Muscle of leg (tissue), 11 donors: Measurements from ENCODE around the gene ALLC. TPM values are rescaled to one million over a fixed set of nuclear protein-coding genes. Genes with fewer than 3 reads are reported as not detected.
A peak's percentile ranks its signal among the peaks of the same experiment; 100 is the strongest.

ENCODE experiments used
- DNase-seq: peaks from one replicate; pipeline ENCODE4 v3.0.0; 2013
- H3K27ac ChIP-seq: one replicate; pipeline ENCODE4 v1.5.1; 2013; ENCODE audit warnings: mild to moderate bottlenecking, low read length, control low read depth
- H3K27me3 ChIP-seq: one replicate; pipeline ENCODE4 v1.6.1; 2013; ENCODE audit warnings: low read length; ENCODE audit not compliant: control insufficient read depth, insufficient read depth
- H3K36me3 ChIP-seq: one replicate; pipeline ENCODE4 v1.6.1; 2013; ENCODE audit warnings: low read length; ENCODE audit not compliant: control insufficient read depth, insufficient read depth
- H3K4me1 ChIP-seq: one replicate; pipeline ENCODE4 v1.6.1; 2013; ENCODE audit warnings: low read length; ENCODE audit not compliant: control insufficient read depth, insufficient read depth
- H3K4me3 ChIP-seq: one replicate; pipeline ENCODE4 v1.5.1; 2013; ENCODE audit warnings: low read length, control low read depth
- H3K9me3 ChIP-seq: replicated peaks from 2 replicates; pipeline ENCODE4 v1.6.1; 2013; ENCODE audit warnings: low read depth, low read length; ENCODE audit not compliant: control insufficient read depth
- WGBS: methylation state at CpG from one replicate; pipeline ENCODE4 v1.1.5; 2013; ENCODE audit warnings: missing lambda C conversion rate; ENCODE audit not compliant: insufficient coverage; 5-methylcytosine and 5-hydroxymethylcytosine counted together
- polyA plus RNA-seq, 8 donors: library from polyadenylated mRNA; unstranded; fragments of 120-200 nt; gene quantifications; one replicate each; pipeline versions ENCODE4 v1.2.1 to v1.2.3, GENCODE V29; 2013; ENCODE audit warnings: inconsistent platforms in 1 of 8, low replicate concordance in 1 of 8; ENCODE audit not compliant: insufficient read length in 8 of 8, insufficient read depth in 1 of 8
- total RNA-seq: library from RNA; stranded (reverse); fragments of 120-200 nt; gene quantifications from one replicate; pipeline ENCODE4 v1.2.4, GENCODE V29; 2013

Gene ALLC
- total and polyA plus RNA-seq, 9 donors: 0.09 TPM; not detected in 8

DNA sequence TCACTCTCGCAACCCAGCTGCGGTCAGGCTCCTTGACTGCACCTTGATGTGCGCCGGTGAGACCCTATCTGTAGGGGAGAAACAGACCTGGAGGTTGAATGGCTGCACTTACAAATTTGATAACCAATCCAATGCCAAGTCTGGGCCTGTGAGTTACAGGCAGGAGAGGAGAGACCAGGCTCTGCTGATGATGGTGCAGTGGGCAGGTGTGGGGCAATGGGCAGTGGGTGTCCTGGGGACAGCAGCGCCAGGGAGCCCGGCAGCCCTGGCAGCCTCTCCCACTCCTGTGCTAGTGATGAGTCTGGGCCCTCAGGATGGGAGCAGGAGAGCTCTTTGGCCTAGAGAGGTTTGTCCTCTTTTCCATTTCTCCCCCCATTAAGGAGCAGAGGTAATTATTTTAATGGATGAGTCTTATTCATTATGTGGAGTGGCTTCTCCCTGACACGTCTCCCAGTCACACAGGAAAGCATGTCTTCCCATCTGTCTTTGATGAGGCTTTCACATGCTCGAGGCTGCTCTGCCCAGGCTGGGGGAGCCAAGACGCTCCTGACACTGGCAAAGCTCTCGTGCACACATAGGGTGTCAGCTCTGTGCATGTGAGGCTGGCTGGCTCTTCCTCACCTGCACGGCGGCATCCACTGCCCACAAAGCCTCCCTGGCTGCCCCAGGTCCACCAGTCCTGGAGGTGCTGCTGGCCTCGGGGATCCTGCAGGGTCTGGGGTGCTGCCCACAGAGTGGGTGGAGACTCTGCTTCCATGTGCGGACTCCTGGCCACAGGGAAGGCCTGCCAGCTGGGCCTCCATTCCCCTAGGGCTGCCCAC lies 10.0 kb upstream of the ALLC start:
- H3K4me3 ChIP-seq: no peak overlapping the region
- peaks cover 15% of the 10 kb centered on the region for H3K4me1 ChIP-seq
- no peak overlapping the region for H3K27ac ChIP-seq
- no peaks in the 10 kb centered on the region for H3K36me3 ChIP-seq
- no peaks in the 10 kb centered on the region for H3K9me3 ChIP-seq
- H3K27me3 ChIP-seq: no peaks in the 10 kb centered on the region
- no peak for DNase-seq
- 73% methylated on average over 8 of the region's 14 CpGs for WGBS

DNA sequence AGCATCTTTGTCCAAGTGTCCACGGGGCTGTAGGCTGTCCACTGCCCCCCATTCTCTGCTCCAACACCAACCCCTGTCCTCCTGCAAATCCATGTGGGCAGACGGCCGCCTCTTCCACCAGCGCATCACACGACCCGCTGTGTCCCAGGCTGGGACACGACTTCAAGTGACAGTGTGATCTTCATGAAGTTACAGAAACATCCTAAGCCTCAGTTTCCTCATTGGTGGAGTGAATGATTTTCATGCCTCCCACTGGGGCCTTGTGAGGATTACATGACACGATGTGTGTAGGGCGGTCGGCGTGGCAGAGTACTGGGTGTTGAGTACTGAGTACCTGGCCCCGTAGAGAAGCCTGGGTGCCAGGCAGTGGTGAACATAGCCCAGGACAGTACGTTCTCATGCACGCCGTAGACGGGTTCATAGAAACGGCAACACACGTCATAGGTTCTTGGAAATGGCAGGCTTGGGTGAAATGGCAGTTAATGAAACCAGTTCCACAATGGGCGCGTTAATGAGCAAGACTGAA lies 9.3 kb upstream of the ALLC start:
- DNase-seq: no peak
- H3K4me3 ChIP-seq: no peak overlapping the region
- peaks cover 15% of the 10 kb centered on the region for H3K4me1 ChIP-seq
- no peak overlapping the region for H3K27ac ChIP-seq
- H3K9me3 ChIP-seq: no peaks in the 10 kb centered on the region
- 92% methylated on average over 14 of the region's 20 CpGs for WGBS
- H3K27me3 ChIP-seq: no peaks in the 10 kb centered on the region
- H3K36me3 ChIP-seq: no peaks in the 10 kb centered on the region

GRCh38 chr2:3649581-3649980 lies 8.4 kb upstream of the ALLC start:
- H3K36me3 ChIP-seq: no peaks in the 10 kb centered on the region
- peaks cover 15% of the 10 kb centered on the region for H3K4me1 ChIP-seq
- H3K27ac ChIP-seq: no peak overlapping the region
- 67% methylated on average over 15 of the region's 16 CpGs for WGBS
- no peak overlapping the region for H3K4me3 ChIP-seq
- no peaks in the 10 kb centered on the region for H3K27me3 ChIP-seq
- no peak for DNase-seq
- no peaks in the 10 kb centered on the region for H3K9me3 ChIP-seq

- Histone ChIP-seq H3K4me3 (no peak overlapping the region), H3K27ac (no peak overlapping the region), H3K36me3 (no peaks in the 10 kb centered on the region), H3K4me1 (peaks cover 15% of the 10 kb centered on the region), H3K27me3 (no peaks in the 10 kb centered on the region), H3K9me3 (no peaks in the 10 kb centered on the region)
- 78% methylated on average over 15 of the region's 20 CpGs for WGBS
- no peak for DNase-seq
Observed at GRCh38 chr2:3650140-3650920, 7.7 kb upstream of the ALLC start.

GRCh38 chr2:3651691-3652648 lies 6.0 kb upstream of the ALLC start:
- Histone ChIP-seq H3K9me3 (no peaks in the 10 kb centered on the region), H3K27ac (peak overlapping the region; percentile 86), H3K4me1 (peaks cover 28% of the 10 kb centered on the region), H3K4me3 (peak overlapping the region; percentile 12), H3K27me3 (no peaks in the 10 kb centered on the region), H3K36me3 (no peaks in the 10 kb centered on the region)
- WGBS: 7% methylated on average over 40 of the region's 45 CpGs
- DNase-seq: peak; percentile 64

- no peak overlapping the region for H3K4me3 ChIP-seq
- H3K36me3 ChIP-seq: no peaks in the 10 kb centered on the region
- no peaks in the 10 kb centered on the region for H3K9me3 ChIP-seq
- H3K27me3 ChIP-seq: no peaks in the 10 kb centered on the region
- DNase-seq: no peak
- H3K4me1 ChIP-seq: peaks cover 38% of the 10 kb centered on the region
- 96% methylated on average over 9 of the region's 9 CpGs for WGBS
- no peak overlapping the region for H3K27ac ChIP-seq
Observed at GRCh38 chr2:3652896-3653625, 4.9 kb upstream of the ALLC start.

GRCh38 chr2:3654011-3654410 lies 4.0 kb upstream of the ALLC start:
- no peak overlapping the region for H3K27ac ChIP-seq
- H3K9me3 ChIP-seq: no peaks in the 10 kb centered on the region
- no peaks in the 10 kb centered on the region for H3K27me3 ChIP-seq
- no peaks in the 10 kb centered on the region for H3K36me3 ChIP-seq
- H3K4me1 ChIP-seq: peaks cover 47% of the 10 kb centered on the region
- no peak overlapping the region for H3K4me3 ChIP-seq
- DNase-seq: no peak
- 83% methylated on average over 10 of the region's 10 CpGs for WGBS

- Histone ChIP-seq H3K4me1 (peaks cover 54% of the 10 kb centered on the region), H3K27ac (no peak overlapping the region), H3K9me3 (no peaks in the 10 kb centered on the region), H3K36me3 (no peaks in the 10 kb centered on the region), H3K4me3 (no peak overlapping the region), H3K27me3 (no peaks in the 10 kb centered on the region)
- WGBS: 46% methylated on average over 19 of the region's 21 CpGs
- peak; percentile 31 for DNase-seq
Observed at GRCh38 chr2:3654531-3655225, 3.3 kb upstream of the ALLC start.
